HL-60 (cell line): ENCODE results near the gene RASA2.

Source experiments
- DNase-seq, 2 experiments: peaks; one replicate each; pipeline ENCODE4 v3.0.0-alpha.2; 2010 to 2020; ENCODE audit warnings: low read depth in 1 of 2, low spot score in 1 of 2
- H3K27ac ChIP-seq: fragments of 250-450 bp; sonication (Bioruptor Pico); replicated peaks from 2 replicates; pipeline ENCODE4 v1.5.1; 2020; ENCODE audit warnings: mild to moderate bottlenecking, moderate library complexity
- H3K27me3 ChIP-seq: fragments of 250-450 bp; sonication (Bioruptor Pico); 2 replicates; pipeline ENCODE4 v1.5.1; 2021; ENCODE audit warnings: mild to moderate bottlenecking, moderate library complexity; ENCODE audit not compliant: insufficient read depth, poor library complexity, severe bottlenecking
- H3K4me3 ChIP-seq: replicated peaks from 2 replicates; pipeline ENCODE4 v1.5.1; 2011; ENCODE audit warnings: mild to moderate bottlenecking, control low read depth, low read length; ENCODE audit not compliant: insufficient read depth
- GABPA ChIP-seq: IDR thresholded peaks from 2 replicates; pipeline ENCODE4 v1.6.1; 2012; ENCODE audit warnings: low read depth
- POLR2AphosphoS5 ChIP-seq: IDR thresholded peaks from 2 replicates; pipeline ENCODE4 v1.6.1; 2012; ENCODE audit warnings: low read depth
- REST ChIP-seq: IDR thresholded peaks from 2 replicates; pipeline ENCODE4 v1.6.1; 2012; ENCODE audit warnings: low read depth; ENCODE audit not compliant: insufficient replicate concordance
- SPI1 ChIP-seq: IDR thresholded peaks from 2 replicates; pipeline ENCODE4 v1.6.1; 2012; ENCODE audit warnings: low read depth, mild to moderate bottlenecking, borderline replicate concordance
- TF ChIP-seq, protein P1 (sequence below): IDR thresholded peaks from one replicate; pipeline ENCODE4 v1.5.1; 2011; ENCODE audit warnings: low read length, control low read depth, inconsistent platforms; ENCODE audit not compliant: insufficient read depth

The RASA2 gene

GRCh38 chr3:141457624-141458236 lies 29.1 kb upstream of the RASA2 start:
- Histone ChIP-seq H3K27me3 (no peaks in the 10 kb centered on the region), H3K4me3 (no peak overlapping the region), H3K27ac (no peak overlapping the region)
- no peak for TF ChIP-seq GABPA
- TF ChIP-seq REST, result no peak
- no peak for TF ChIP-seq SPI1
- TF ChIP-seq POLR2AphosphoS5, result no peak
- TF ChIP-seq, protein P1, sequence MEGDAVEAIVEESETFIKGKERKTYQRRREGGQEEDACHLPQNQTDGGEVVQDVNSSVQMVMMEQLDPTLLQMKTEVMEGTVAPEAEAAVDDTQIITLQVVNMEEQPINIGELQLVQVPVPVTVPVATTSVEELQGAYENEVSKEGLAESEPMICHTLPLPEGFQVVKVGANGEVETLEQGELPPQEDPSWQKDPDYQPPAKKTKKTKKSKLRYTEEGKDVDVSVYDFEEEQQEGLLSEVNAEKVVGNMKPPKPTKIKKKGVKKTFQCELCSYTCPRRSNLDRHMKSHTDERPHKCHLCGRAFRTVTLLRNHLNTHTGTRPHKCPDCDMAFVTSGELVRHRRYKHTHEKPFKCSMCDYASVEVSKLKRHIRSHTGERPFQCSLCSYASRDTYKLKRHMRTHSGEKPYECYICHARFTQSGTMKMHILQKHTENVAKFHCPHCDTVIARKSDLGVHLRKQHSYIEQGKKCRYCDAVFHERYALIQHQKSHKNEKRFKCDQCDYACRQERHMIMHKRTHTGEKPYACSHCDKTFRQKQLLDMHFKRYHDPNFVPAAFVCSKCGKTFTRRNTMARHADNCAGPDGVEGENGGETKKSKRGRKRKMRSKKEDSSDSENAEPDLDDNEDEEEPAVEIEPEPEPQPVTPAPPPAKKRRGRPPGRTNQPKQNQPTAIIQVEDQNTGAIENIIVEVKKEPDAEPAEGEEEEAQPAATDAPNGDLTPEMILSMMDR, result no peak
- DNase-seq, result no peak

- Histone ChIP-seq H3K27me3 (no peaks in the 10 kb centered on the region), H3K4me3 (no peak overlapping the region), H3K27ac (no peak overlapping the region)
- TF ChIP-seq POLR2AphosphoS5, result no peak
- TF ChIP-seq GABPA, result no peak
- no peak for TF ChIP-seq REST
- TF ChIP-seq, protein P1, result no peak
- TF ChIP-seq SPI1, result no peak
- DNase-seq, result no peak
Observed at GRCh38 chr3:141459008-141459407, 27.8 kb upstream of the RASA2 start.

GRCh38 chr3:141460097-141460704 lies 26.6 kb upstream of the RASA2 start:
- peak in 1 of 2 experiments; percentile 86 for DNase-seq
- H3K27me3 ChIP-seq, result no peaks in the 10 kb centered on the region
- H3K27ac ChIP-seq, result no peak overlapping the region
- H3K4me3 ChIP-seq, result no peak overlapping the region
- TF ChIP-seq SPI1, result no peak
- TF ChIP-seq, protein P1, result peak; percentile 84
